KMS-11 (cell line): Measurements from ENCODE around the gene RTN4RL1.

Source experiments
- H2AFZ ChIP-seq: fragments of 200-600 bp; sonication (generic); 2 replicates; pipeline ENCODE4 v1.6.1; 2016; ENCODE audit warnings: antibody characterized with exemption, mixed run types, low read depth
- H3K27ac ChIP-seq: fragments of 200-600 bp; sonication (generic); 2 replicates; pipeline ENCODE4 v1.6.1; 2016; ENCODE audit warnings: mild to moderate bottlenecking, mixed run types
- H3K27me3 ChIP-seq: fragments of 200-600 bp; sonication (generic); 2 replicates; pipeline ENCODE4 v1.6.1; 2017; ENCODE audit warnings: mild to moderate bottlenecking, low read depth, mixed run types, moderate library complexity; ENCODE audit not compliant: insufficient read depth
- H3K36me3 ChIP-seq: fragments of 200-600 bp; sonication (generic); 2 replicates; pipeline ENCODE4 v1.6.1; 2017; ENCODE audit warnings: mild to moderate bottlenecking, mixed run types; ENCODE audit not compliant: insufficient read depth
- H3K4me1 ChIP-seq: fragments of 200-600 bp; sonication (generic); 2 replicates; pipeline ENCODE4 v1.6.1; 2016; ENCODE audit warnings: mild to moderate bottlenecking, low read depth, mixed run types; ENCODE audit not compliant: poor library complexity, severe bottlenecking
- H3K4me2 ChIP-seq: fragments of 200-600 bp; sonication (generic); 2 replicates; pipeline ENCODE4 v1.7.0; 2016; ENCODE audit warnings: mild to moderate bottlenecking, mixed run types
- H3K4me3 ChIP-seq: fragments of 200-600 bp; sonication (generic); IDR thresholded peaks from 2 replicates; pipeline ENCODE4 v1.6.1; 2017; ENCODE audit warnings: low read depth, low read length, mixed read lengths; ENCODE audit not compliant: insufficient read depth
- H3K79me2 ChIP-seq: fragments of 200-600 bp; sonication (generic); 2 replicates; pipeline ENCODE4 v1.6.1; 2016; ENCODE audit warnings: low read depth, mixed run types; ENCODE audit not compliant: insufficient read depth
- H3K9ac ChIP-seq: fragments of 200-600 bp; sonication (generic); 2 replicates; pipeline ENCODE4 v1.6.1; 2016; ENCODE audit warnings: mild to moderate bottlenecking, mixed run types
- H4K20me1 ChIP-seq: fragments of 200-600 bp; sonication (generic); 2 replicates; pipeline ENCODE4 v1.6.1; 2016; ENCODE audit warnings: mild to moderate bottlenecking, mixed run types; ENCODE audit not compliant: insufficient read depth
- CTCF ChIP-seq: fragments of 200-600 bp; sonication (generic); conservative IDR thresholded peaks from 2 replicates; pipeline ENCODE4 v1.6.1; 2017; ENCODE audit warnings: low read depth, mild to moderate bottlenecking, antibody characterized with exemption, low read length, moderate library complexity, mixed read lengths

The RTN4RL1 gene

DNA sequence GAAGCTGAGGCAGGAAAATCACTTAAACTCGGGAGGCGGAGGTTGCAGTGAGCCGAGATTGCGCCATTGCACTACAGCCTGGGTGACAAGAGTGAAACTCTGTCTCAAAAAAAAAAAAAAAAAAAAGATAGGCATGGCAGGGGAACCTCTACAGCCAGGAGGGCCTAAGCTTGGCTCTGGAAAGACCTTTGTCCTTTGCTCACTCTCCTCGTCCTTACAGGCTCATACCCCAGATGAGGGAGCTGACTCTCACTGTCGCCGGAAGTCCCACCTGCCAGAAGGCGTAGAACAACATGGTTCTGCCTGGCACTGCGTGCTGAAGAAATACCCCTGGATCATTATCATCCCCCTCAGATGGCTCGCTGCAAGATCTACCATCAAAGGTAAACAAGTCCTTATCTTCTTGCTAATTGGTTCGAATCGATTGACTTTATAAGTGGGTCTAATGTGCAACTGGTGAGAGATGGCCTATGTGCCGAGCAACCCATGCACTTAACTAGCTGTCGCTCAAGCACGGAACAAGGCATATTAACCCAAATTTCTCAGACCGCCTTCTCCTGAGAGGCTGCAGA lies 29.7 kb downstream of the RTN4RL1 start:
- Histone ChIP-seq H3K27me3 (0 out of 2 replicates have a peak, but pooled peaks cover 2% of the 10 kb centered on the region), H3K79me2 (no peaks in the 10 kb centered on the region), H2AFZ (no peak overlapping the region), H3K4me2 (no peak overlapping the region), H3K4me1 (peaks cover 11% of the 10 kb centered on the region), H3K9ac (no peak overlapping the region), H3K4me3 (no peak overlapping the region), H3K36me3 (no peaks in the 10 kb centered on the region), H3K27ac (no peak overlapping the region), H4K20me1 (no peaks in the 10 kb centered on the region)
- TF ChIP-seq CTCF = no peak

DNA sequence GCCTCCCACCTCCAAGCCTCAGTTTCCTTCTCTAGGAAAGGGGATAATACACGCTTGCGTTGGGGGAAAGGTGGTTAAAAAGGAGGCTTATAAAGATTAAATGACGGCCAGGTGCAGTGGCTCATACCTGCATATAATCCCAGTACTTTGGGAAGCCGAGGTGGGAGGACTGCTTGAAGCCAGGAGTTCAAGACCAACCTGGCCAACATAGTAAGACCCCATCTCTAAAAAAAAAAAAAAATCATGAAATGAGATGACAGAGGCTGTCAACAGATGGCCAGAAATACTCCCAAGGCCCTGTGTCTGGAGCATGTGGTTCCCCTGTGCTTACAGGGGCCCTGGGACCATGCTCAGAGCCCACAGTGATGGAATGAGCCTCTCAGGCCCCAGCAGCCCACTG lies 30.4 kb downstream of the RTN4RL1 start:
- Histone ChIP-seq H3K27ac (no peak overlapping the region), H4K20me1 (no peaks in the 10 kb centered on the region), H3K79me2 (no peaks in the 10 kb centered on the region), H3K4me1 (peaks cover 5% of the 10 kb centered on the region), H3K4me2 (no peak overlapping the region), H2AFZ (no peak overlapping the region), H3K9ac (no peak overlapping the region), H3K27me3 (peaks cover 2% of the 10 kb centered on the region; the same call in 1 of the 2 replicates), H3K4me3 (no peak overlapping the region), H3K36me3 (no peaks in the 10 kb centered on the region)
- no peak for TF ChIP-seq CTCF

- Histone ChIP-seq H3K27me3 (peaks cover 5% of the 10 kb centered on the region; the same call in 1 of the 2 replicates), H3K4me2 (no peak overlapping the region), H3K79me2 (no peaks in the 10 kb centered on the region), H3K9ac (no peak overlapping the region), H3K4me1 (no peaks in the 10 kb centered on the region), H4K20me1 (no peaks in the 10 kb centered on the region), H3K4me3 (no peak overlapping the region), H3K27ac (no peak overlapping the region), H3K36me3 (no peaks in the 10 kb centered on the region), H2AFZ (no peak overlapping the region)
- TF ChIP-seq CTCF = no peak
Measured at GRCh38 chr17:1992541-1992940, 32.6 kb downstream of the RTN4RL1 start.

DNA sequence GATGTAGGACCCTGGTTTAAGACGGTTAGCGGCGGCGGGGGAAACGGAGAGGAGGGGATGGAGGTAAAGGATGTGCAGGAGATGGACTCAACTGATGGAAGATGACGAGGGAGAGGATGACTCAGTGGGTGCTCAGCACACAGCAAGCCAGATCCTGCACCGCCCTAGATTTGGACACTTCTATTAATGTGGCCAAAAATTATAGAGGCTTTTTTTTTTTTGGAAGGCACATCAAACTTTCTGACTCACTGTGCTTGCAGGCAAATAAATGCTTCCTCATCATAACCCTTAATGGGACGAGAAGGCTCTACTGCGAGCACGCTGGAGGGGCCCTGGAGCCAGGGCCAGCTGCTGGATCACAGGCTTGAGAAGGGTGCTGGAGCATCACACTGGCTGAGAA lies 36.0 kb downstream of the RTN4RL1 start:
- no peak overlapping the region for H3K27ac ChIP-seq
- no peak overlapping the region for H3K4me2 ChIP-seq
- no peak for TF ChIP-seq CTCF
- H4K20me1 ChIP-seq = no peaks in the 10 kb centered on the region
- H2AFZ ChIP-seq = no peak overlapping the region
- H3K4me3 ChIP-seq = no peak overlapping the region
- H3K27me3 ChIP-seq = peaks cover 5% of the 10 kb centered on the region; the same call in 1 of the 2 replicates
- no peaks in the 10 kb centered on the region for H3K79me2 ChIP-seq
- H3K9ac ChIP-seq = no peak overlapping the region
- no peaks in the 10 kb centered on the region for H3K4me1 ChIP-seq
- no peaks in the 10 kb centered on the region for H3K36me3 ChIP-seq
